Stimulated activated naive CD8-positive, alpha-beta T cell treated with anti-CD3 and anti-CD28 coated beads, Interleukin-15, Interleukin-2, amounts not matched to agents 100 U/mL and 50 U/mL, for 24 hours (primary cell): ENCODE measurements around the gene OR6V1.

Experiments used
- ATAC-seq: fragments of 150-1000 bp; cut with Tn5 transposase; one replicate; pipeline ENCODE4 v1.10.0; 2021
- DNase-seq: peaks from one replicate; pipeline ENCODE4 v3.0.0; 2021

Gene OR6V1

GRCh38 chr7:143052041-143052440 lies at the start of gene OR6V1:
TSS of gene OR6V1 (plus strand) at chr7:143052341. CDS start at chr7:143052341, 0 bp downstream.
- DNase-seq (no peak), ATAC-seq (no peak)

GRCh38 chr7:143002898-143003297 lies 49.2 kb upstream of the OR6V1 start:
- ATAC-seq = no peak
- DNase-seq = no peak

GRCh38 chr7:143003393-143004051 lies 48.6 kb upstream of the OR6V1 start:
- ATAC-seq (peak; percentile 69), DNase-seq (peak; percentile 22)

DNA sequence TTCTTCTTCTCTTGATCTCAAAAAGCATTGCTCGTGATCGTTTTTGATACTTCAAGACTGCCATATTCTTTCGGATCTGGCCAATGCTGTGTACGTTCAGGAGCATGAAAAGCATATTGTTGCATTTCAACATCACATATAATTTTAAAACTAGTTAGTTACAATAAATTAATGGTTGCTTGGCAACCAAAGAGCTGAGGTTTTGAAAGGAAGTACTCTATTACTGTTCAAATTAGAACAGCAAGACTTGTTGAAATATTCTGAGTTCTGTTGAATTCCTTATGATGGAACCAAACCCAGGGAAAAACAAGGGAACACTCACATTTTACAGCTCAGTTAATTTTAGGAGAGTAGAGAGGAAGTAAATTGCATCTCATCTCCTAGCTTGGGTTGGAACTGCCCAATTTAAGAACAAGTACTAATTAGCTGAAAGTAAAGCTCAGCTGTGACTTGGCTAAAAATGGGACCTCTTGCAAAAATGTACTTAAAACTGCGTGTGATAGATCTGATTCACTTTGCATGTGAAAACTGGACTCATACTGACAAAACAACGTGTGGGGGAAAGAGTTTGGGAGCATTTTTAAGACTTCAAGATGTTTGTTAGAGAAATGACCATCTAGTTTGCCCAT lies 46.4 kb upstream of the OR6V1 start:
- no peak for ATAC-seq
- no peak for DNase-seq

DNA sequence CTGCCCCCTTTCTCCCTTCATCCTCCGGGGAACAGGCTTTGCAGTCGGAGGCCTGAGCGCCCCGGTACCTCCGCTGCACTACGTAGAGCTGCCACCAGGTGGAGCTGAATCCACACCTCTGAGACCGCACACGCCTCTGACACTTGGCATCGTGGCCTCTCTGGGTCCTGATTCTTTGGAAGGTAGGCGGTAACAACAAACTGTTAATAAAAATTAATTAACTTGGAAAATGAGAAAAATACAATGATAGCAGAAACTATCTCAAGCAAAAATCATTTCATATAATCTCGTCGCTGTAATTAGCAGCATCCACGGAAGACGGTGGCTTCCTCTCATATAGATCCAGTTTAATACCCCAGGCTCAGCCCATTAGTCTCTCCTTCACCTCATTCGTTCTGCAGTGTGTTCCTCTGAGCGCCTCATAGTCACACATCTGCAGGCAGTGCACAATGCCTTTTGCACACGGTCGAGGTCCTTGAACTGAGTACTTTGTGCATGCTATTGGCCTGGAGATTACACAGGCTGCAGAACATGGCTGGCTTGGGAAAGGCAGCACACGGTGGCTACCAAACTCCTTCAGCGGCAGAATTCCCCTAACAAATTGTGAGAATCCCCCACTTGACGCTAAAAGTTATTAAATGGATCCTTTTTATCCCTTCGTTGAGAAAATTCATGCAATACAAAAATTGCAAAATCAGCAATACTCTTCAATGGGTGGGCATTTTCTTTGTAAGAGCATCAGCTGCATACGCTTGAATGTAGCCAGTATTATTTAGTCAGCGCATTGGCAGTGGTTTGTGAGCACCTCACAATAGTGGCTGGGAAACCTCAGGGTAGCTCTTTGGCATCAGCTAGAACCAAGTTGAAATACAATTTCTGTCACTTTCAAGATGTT lies 43.9 kb upstream of the OR6V1 start:
- ATAC-seq (peak; percentile 82), DNase-seq (peak; percentile 84)

GRCh38 chr7:143012001-143012400 lies 40.1 kb upstream of the OR6V1 start:
- no peak for DNase-seq

DNA sequence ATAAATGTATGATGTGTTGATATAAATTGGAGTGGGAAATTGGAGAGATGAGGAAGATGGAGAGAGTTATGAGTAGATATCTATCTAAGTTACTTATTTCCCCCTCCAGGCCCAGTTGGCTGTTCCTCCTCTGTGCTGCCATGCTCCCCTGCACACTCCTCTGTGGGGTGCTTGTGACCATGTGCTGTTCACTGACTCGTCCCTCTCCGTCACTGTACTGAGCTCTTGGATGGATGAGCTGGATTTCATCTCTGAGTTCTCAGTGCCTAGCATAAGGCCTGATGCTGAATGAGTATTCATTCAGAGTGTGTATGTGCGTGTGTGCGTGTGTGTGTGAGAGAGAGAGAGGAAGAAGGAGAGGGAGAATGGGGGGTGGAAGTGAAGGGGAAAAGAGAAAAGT lies 39.7 kb upstream of the OR6V1 start:
- no peak for DNase-seq

More at GRCh38 chr7:143012001-143012400, 40.1 kb upstream of the OR6V1 start:
- no peak for ATAC-seq

GRCh38 chr7:143013473-143013872 lies 38.7 kb upstream of the OR6V1 start:
- DNase-seq = no peak
- ATAC-seq = no peak

More for the DNA sequence above, 39.7 kb upstream of the OR6V1 start:
- ATAC-seq = no peak

DNA sequence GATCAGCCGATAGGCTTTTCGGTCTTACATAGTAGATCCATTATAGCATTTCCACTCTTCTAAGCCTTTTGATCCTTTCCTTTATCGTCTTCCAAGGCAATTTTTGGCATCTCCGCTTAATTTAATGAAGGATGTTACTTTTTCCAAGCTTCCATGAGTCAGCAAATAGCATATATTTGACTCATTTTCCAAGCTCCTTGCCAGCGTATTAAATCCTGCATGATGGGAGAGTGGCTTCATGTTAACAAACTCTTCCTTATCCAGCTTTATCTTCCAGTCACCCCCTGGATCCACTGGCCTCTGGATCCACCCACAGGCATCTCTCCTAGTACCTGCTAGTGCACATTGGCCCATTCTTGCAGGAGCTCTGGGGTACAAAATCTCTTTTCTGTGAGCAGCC lies 38.2 kb upstream of the OR6V1 start:
- DNase-seq (no peak), ATAC-seq (no peak)

- DNase-seq (no peak), ATAC-seq (no peak)
Observed at GRCh38 chr7:143015084-143015483, 37.1 kb upstream of the OR6V1 start.

- DNase-seq = no peak
- no peak for ATAC-seq
Observed at GRCh38 chr7:143015926-143016490, 36.1 kb upstream of the OR6V1 start.

- no peak for ATAC-seq
- no peak for DNase-seq
Observed at GRCh38 chr7:143016996-143017395, 35.1 kb upstream of the OR6V1 start.

DNA sequence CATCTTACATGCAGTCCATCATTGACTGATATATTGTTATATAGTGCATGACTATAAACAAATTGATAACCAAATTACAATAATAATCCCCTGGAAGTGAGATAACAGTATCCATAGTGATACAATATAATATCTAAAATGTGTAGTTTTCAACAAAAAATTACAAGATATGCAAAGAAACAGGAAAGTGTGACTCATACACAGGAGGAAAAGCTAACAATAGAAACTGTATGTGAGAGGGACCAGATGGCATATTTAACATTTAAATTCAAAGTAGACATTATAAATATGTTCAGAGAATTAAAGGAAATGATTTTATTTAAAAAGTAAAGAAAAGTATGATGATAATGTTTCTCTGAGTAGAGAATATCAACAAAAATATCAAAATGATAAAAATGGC lies 33.2 kb upstream of the OR6V1 start:
- no peak for DNase-seq

GRCh38 chr7:143023047-143023446 lies 29.1 kb upstream of the OR6V1 start:
- ATAC-seq (no peak), DNase-seq (no peak)

More for the DNA sequence above, 33.2 kb upstream of the OR6V1 start:
- ATAC-seq = no peak

DNA sequence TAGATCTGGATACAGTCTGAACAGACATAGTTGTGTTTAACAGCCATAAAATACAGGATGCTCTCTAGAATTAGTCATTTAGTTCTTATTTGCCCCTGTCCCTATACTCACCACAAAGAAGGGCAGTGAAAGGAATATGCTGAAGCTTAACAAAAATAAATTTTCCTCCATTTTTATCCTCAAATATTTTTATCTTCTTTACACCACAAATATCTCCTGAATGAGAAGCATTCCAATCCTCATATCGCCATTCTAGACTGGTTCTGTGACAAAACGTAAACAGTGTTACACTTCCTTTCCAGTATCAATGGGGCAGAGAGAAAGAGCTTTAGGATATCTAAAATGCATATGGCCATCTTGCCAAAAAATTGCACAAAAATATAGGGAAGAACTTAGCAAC lies 26.8 kb upstream of the OR6V1 start:
- no peak for ATAC-seq
- DNase-seq = no peak

DNA sequence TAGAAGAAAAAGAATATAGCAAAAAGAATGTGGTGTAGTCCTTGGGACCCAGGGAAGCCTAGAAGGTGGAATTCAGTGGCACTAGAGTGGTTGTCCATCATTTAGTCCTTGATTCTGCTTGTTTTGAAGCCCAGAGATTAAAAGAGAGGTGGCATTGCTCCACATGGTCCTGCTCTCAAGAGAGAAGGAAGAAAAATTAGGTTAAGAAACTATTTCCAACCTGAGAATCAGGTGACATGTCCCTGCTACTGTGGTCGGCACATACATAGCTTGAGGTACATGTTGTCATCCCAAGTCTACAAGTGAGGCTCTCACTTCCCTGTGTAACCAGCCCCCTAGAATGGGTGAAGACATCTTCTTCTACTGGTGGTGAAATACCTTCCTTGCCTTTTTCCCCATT lies 25.1 kb upstream of the OR6V1 start, which contains the start of gene OR9A2:
Gene OR9A2 (minus strand): TSS at position 101 of the 400 bp plus-strand sequence. CDS start 0 bp downstream, at position 101.
- ATAC-seq (no peak), DNase-seq (no peak)

DNA sequence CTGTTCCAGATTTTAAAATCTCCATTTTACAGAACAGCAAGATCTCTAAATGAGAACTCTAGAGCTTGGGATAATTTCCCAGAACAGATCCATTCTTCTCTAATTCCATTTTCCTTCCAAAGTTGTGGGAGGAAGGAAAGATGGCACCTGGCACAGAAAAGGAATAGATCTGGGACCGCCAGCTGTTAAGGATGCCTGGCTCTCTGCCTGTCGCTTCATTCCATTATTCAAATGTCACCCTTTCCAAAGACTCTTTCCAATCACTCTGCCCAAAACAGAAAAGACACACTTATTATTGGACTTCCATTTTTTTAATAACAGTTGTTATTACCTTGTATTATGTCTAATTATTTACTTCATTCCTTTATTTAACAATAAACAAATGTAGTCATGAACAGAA lies 24.5 kb upstream of the OR6V1 start:
- ATAC-seq = no peak
- no peak for DNase-seq

DNA sequence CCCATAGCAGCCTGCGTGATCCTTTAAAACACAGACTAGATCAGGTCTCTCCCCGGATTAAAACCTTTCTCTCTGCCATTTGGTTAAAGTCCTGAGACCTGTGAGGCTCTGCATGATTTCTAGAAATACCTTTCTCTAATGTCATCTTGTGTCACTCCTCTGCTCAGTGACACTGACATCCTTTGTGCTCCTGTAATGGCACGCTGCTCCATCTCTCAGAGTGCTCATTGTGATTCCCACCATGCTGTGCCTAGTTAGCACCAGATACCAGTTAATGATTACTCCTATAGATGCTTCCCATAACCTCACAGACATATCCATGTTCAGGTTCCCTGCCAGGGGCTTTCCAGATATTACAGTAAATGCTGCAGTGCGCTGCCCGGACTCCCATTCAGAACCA lies 13.5 kb upstream of the OR6V1 start:
- DNase-seq (no peak), ATAC-seq (no peak)

- ATAC-seq (no peak), DNase-seq (no peak)
Observed at GRCh38 chr7:143040209-143040715, 11.9 kb upstream of the OR6V1 start.

GRCh38 chr7:143041346-143041745 lies 10.8 kb upstream of the OR6V1 start:
- no peak for ATAC-seq
- DNase-seq = no peak

DNA sequence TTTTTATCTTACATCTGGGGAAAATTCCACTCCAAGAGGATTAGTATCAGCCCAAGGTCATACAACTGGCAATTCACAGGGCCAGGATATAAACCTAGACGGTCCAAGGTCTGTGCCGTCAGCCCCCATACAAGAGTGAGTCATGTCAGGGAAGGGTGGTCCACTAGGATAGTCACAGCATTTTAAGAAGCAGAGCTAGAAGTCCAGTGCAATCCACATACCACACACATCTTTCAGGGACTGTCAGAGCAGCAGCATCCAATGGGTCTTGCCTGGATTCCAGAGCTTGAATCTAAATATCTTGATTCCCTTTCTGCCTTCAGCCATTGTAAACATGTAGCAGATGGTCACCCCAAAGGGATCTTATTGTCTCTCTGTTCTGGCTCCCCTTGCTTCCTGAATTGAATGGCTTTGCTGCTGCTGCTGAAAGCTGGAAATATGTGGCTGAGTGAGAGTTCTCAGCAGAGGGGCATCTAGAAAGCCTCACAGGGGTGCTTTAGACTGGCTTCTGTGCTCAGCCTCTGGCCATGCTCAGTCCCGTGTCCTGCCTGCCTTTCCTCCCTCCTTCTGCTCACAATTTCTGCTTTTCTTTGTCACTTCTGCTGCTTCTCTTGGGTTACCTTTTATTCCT lies 9.9 kb upstream of the OR6V1 start:
- DNase-seq = no peak
- ATAC-seq = peak; percentile 23

DNA sequence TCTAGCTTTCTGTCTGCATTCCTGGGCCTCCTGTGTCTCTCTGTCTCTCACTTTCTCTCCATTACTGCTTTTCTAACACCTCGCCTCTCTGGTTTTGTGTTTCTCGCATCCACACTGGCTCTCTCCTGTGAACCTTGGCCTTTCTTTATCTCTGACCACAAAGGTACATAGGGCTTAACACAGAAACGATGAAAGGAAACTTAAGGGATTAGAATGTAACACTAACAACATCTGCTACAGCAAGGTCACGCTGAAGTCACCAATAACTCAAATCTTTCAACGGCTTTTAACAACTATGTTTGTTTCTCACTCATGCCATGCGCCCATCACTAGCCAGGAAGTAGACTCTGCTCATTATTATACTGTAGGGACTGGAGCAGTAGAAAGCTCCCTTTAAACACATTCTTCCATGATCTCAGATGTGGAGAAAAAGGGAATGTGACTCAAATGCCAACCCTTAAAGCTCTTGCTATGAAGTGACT lies 9.3 kb upstream of the OR6V1 start:
- no peak for DNase-seq
- no peak for ATAC-seq
